GM12872 (cell line): Measurements from ENCODE around the gene C5orf47.

Experiments used
- TF ChIP-seq, protein P1 (sequence below): IDR thresholded peaks from 3 replicates; pipeline ENCODE4 v1.5.1; 2011; ENCODE audit warnings: low read depth, mild to moderate bottlenecking, low read length, moderate library complexity; ENCODE audit not compliant: insufficient read depth

The C5orf47 gene

DNA sequence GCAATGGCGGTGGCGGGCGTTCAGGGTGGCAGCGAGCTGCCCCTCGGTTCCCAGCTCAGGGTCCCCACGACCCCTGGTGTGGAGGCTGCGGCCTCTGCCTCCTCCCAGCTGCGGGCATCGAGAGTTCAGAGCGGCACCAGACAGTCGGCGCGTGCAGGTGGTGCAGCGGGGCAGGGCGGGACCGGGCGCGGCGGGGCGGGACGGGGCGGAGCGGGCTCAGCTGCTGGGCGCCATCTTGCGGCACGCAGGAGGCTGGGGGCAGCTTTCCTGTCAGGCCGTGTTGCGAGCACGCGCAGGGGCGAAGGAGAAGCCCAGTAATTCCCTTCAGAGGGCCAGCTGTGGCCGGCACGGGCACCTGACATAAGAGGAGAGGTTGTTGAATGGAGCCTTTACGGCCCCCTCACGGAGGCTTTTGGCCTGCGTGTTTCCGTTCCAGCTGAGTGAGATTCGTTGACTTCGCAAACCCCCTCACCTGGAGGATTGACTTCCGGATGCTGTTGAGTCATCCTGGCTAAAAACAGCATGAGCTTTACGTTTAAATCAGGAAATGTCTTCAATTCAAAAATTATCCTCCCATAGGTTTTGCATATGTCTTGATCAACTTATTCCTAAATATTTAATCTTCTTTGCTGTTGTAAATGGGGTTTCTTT, 587 bp downstream of the C5orf47 start:
- TF ChIP-seq, protein P1, sequence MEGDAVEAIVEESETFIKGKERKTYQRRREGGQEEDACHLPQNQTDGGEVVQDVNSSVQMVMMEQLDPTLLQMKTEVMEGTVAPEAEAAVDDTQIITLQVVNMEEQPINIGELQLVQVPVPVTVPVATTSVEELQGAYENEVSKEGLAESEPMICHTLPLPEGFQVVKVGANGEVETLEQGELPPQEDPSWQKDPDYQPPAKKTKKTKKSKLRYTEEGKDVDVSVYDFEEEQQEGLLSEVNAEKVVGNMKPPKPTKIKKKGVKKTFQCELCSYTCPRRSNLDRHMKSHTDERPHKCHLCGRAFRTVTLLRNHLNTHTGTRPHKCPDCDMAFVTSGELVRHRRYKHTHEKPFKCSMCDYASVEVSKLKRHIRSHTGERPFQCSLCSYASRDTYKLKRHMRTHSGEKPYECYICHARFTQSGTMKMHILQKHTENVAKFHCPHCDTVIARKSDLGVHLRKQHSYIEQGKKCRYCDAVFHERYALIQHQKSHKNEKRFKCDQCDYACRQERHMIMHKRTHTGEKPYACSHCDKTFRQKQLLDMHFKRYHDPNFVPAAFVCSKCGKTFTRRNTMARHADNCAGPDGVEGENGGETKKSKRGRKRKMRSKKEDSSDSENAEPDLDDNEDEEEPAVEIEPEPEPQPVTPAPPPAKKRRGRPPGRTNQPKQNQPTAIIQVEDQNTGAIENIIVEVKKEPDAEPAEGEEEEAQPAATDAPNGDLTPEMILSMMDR, result no peak

DNA sequence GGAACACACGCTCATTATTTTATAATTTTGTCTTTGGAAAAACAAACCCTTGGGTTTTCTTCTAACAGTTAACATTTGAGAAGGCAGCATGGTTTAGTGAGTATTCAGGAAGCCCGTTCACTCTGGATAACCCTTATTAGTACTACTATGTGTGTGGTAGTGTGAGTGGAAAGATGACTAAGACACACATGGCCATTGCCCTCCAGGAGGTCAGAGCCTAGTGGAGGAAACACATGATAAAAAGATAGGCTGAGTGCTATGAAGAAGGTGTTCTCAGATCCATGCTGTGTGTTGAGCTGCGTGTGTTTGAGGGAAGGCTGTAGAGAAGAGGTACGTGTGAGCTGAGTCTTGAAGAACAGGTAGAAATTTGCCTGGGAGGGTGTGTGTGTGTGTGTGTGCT, 8.4 kb downstream of the C5orf47 start:
- TF ChIP-seq, protein P1, result no peak

DNA sequence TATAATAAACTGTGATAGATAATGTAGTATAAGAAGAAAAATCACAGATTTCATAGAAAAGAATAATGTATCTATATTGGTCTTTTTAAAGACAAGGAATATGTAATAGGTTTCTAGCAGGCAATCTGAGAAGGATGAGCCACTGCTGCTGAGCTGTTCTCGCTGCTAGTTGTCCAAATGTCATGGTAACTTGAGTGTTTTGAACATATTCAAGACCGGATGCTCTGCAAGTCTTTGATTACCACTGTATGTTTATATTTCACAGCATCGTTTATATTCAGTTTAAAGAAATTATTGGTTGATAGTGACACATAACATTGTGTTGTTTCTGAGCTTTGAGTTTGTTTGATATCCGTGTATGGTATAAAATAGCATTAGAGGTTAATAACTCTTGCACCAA, 9.6 kb downstream of the C5orf47 start:
- TF ChIP-seq, protein P1, result no peak

DNA sequence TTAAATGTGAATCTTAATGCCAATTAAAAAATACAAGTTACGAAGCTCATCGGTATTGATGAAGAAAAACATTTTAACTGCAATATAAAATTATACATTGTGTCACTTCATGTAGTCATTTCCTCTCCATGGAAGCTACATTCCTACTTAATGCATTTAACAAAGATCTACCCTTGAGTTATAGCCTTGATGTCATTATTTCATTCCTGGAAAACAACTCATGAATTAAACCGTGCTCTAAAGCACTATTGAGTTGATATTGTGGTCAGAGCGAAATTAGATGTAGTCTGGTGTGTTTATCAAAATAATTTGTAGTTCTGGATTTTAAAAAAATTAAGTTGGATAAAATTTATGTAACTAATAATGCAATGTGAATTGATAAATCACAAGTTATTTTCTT, 11.1 kb downstream of the C5orf47 start:
- TF ChIP-seq, protein P1, result no peak

DNA sequence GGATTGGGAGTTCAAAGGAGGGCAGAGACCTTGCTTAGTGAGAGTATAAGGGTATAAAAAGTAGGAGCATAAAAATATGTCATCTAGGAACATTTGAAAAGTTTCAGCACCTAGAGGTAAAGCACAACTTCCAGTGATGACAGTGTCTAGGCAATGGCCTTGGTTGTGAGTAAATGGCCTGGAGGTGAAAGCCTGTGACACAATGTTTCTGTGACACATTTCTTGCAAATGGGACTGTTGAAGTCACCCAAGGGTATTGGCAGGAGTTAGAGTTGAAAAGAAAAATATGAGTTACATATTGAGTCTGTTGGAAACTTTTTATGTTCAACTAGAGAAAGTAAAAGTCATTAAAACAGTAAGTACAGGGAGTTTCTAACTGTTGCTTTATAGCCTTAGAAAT, 14.8 kb downstream of the C5orf47 start:
- TF ChIP-seq, protein P1, result no peak

DNA sequence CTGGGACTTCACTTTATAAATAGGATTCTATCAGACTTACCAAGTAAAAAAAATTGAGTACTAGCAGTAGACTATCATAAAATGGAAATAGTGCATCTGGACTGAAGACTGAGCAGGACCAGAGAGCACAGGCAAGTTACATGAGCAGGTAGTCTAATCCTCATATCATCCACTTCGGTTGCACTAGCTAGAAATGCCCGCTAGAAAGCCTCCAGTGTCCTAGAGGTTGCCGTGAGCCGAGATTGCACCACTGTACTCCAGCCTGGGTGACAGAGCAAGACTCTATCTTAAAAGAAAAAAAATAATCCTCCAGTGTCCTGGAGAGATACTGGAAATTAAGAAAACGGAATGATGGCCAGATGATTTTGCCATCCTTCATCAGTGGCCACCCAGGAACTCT, 20.0 kb downstream of the C5orf47 start:
- TF ChIP-seq, protein P1, result no peak

DNA sequence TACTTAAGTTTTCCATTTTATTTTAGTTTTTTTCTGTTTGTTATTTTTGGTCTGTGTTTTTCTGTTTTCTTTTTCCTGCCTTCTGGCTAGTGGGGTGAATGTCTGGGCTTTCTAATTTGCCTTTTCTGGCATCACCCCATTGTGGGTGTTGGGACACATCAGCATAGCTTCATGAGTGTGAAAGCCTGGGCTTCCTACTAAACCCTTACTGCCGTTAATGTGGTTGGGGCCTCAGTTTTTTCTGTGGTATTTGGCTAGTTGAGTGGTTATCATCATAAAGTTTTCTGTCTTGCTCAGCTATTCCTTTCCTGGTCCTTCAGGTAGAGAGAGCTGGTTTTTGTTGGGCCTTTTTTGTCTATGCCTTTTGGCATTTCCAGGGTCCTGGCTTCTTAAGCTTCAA, 21.4 kb downstream of the C5orf47 start:
- TF ChIP-seq, protein P1, result no peak
